HEK293 (cell line): ENCODE data around the gene UBE2J2.

ENCODE experiments used
- HOXA7 ChIP-seq: sonication (generic); formaldehyde crosslinking; IDR thresholded peaks from 2 replicates; pipeline ENCODE4 v1.8.1; 2022; ENCODE audit warnings: missing genetic modification reagents, borderline replicate concordance
- KLF16 ChIP-seq: fragments of 450-650 bp; formaldehyde crosslinking; IDR thresholded peaks from 2 replicates; pipeline ENCODE4 v1.5.1; 2017; ENCODE audit warnings: missing biosample characterization, missing genetic modification characterization
- PRDM1 ChIP-seq: fragments of 450-650 bp; formaldehyde crosslinking; IDR thresholded peaks from 2 replicates; pipeline ENCODE4; 2016; ENCODE audit warnings: missing biosample characterization, missing genetic modification characterization
- REST ChIP-seq: fragments of 450-650 bp; formaldehyde crosslinking; IDR thresholded peaks from 2 replicates; pipeline ENCODE4 v1.5.1; 2016; ENCODE audit warnings: missing biosample characterization, missing genetic modification characterization
- ZBTB21 ChIP-seq: fragments of 450-650 bp; formaldehyde crosslinking; IDR thresholded peaks from 2 replicates; pipeline ENCODE4 v1.5.1; 2017; ENCODE audit warnings: missing biosample characterization, missing genetic modification characterization
- ZBTB44 ChIP-seq: fragments of 450-650 bp; IDR thresholded peaks from 2 replicates; pipeline ENCODE4 v1.5.1; 2018; ENCODE audit warnings: missing biosample characterization, mild to moderate bottlenecking, missing genetic modification characterization
- ZNF202 ChIP-seq: fragments of 450-650 bp; formaldehyde crosslinking; IDR thresholded peaks from 2 replicates; pipeline ENCODE4 v1.5.1; 2016; ENCODE audit warnings: missing biosample characterization, missing genetic modification characterization, borderline replicate concordance
- ZNF394 ChIP-seq: fragments of 450-650 bp; formaldehyde crosslinking; IDR thresholded peaks from 2 replicates; pipeline ENCODE4 v1.5.1; 2016; ENCODE audit warnings: missing biosample characterization, missing genetic modification characterization, mild to moderate bottlenecking, moderate library complexity, borderline replicate concordance
- ZNF529 ChIP-seq: fragments of 450-650 bp; formaldehyde crosslinking; IDR thresholded peaks from 2 replicates; pipeline ENCODE4 v1.5.1; 2017; ENCODE audit warnings: missing genetic modification characterization, missing biosample characterization; ENCODE audit not compliant: insufficient replicate concordance
- ZNF777 ChIP-seq: fragments of 450-650 bp; formaldehyde crosslinking; IDR thresholded peaks from 2 replicates; pipeline ENCODE4 v1.5.1; 2017; ENCODE audit warnings: missing biosample characterization, missing genetic modification characterization, borderline replicate concordance
- TF ChIP-seq, protein P1 (sequence below): fragments of 450-650 bp; formaldehyde crosslinking; IDR thresholded peaks from 2 replicates; pipeline ENCODE4 v1.5.1; 2016; ENCODE audit warnings: missing biosample characterization, missing genetic modification characterization
- TF ChIP-seq, protein P2 (sequence below): fragments of 450-650 bp; formaldehyde crosslinking; IDR thresholded peaks from 2 replicates; pipeline ENCODE4 v1.5.1; 2016; ENCODE audit warnings: missing biosample characterization, missing genetic modification characterization
- TF ChIP-seq, protein P3 (sequence below): fragments of 450-650 bp; formaldehyde crosslinking; IDR thresholded peaks from 2 replicates; pipeline ENCODE4 v1.5.1; 2017; ENCODE audit warnings: missing biosample characterization, missing genetic modification characterization

DNA sequence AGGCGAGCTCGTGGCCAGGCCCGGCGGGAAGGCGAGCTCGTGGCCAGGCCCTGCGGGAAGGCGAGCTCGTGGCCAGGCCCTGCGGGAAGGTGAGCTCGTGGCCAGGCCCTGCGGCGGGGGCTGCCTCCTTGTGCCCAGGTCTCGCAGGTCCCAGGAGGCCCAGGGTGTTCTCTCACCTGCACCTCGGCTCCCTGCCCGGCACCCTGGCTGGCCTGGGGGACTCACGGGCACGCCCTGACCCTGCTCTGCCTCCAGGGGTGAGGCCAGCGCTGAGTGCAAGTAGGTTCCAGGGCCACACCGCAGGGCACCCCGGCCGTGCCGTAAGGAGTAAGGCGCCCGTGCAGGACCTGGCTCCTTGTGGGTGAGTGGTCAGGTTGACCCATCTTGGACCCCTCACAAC, 46.3 kb downstream of the UBE2J2 start:
- TF ChIP-seq PRDM1 (tag by site-specific recombination) (no peak), KLF16 (no peak), ZBTB44 (no peak), ZNF202 (tag by site-specific recombination) (no peak), ZNF777 (no peak), ZBTB21 (no peak), HOXA7 (CRISPR knock-in tag) (no peak), REST (tag by site-specific recombination) (no peak), ZNF529 (no peak), ZNF394 (tag by site-specific recombination) (no peak)
- TF ChIP-seq, protein P1, sequence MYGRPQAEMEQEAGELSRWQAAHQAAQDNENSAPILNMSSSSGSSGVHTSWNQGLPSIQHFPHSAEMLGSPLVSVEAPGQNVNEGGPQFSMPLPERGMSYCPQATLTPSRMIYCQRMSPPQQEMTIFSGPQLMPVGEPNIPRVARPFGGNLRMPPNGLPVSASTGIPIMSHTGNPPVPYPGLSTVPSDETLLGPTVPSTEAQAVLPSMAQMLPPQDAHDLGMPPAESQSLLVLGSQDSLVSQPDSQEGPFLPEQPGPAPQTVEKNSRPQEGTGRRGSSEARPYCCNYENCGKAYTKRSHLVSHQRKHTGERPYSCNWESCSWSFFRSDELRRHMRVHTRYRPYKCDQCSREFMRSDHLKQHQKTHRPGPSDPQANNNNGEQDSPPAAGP (tag by site-specific recombination) = no peak
- TF ChIP-seq, protein P2, sequence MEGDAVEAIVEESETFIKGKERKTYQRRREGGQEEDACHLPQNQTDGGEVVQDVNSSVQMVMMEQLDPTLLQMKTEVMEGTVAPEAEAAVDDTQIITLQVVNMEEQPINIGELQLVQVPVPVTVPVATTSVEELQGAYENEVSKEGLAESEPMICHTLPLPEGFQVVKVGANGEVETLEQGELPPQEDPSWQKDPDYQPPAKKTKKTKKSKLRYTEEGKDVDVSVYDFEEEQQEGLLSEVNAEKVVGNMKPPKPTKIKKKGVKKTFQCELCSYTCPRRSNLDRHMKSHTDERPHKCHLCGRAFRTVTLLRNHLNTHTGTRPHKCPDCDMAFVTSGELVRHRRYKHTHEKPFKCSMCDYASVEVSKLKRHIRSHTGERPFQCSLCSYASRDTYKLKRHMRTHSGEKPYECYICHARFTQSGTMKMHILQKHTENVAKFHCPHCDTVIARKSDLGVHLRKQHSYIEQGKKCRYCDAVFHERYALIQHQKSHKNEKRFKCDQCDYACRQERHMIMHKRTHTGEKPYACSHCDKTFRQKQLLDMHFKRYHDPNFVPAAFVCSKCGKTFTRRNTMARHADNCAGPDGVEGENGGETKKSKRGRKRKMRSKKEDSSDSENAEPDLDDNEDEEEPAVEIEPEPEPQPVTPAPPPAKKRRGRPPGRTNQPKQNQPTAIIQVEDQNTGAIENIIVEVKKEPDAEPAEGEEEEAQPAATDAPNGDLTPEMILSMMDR (tag by site-specific recombination) = no peak
- TF ChIP-seq, protein P3, sequence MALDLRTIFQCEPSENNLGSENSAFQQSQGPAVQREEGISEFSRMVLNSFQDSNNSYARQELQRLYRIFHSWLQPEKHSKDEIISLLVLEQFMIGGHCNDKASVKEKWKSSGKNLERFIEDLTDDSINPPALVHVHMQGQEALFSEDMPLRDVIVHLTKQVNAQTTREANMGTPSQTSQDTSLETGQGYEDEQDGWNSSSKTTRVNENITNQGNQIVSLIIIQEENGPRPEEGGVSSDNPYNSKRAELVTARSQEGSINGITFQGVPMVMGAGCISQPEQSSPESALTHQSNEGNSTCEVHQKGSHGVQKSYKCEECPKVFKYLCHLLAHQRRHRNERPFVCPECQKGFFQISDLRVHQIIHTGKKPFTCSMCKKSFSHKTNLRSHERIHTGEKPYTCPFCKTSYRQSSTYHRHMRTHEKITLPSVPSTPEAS = no peak
